NCI-H146 treated with DMSO at 0.1 percent for 48 hours (cell line): ENCODE data around the gene FAM83C.

Experiments used
- DNase-seq: peaks from one replicate; lab custom pipeline; 2025; ENCODE audit not compliant: unreplicated experiment; lab: John Stamatoyannopoulos, UW

The FAM83C gene

DNA sequence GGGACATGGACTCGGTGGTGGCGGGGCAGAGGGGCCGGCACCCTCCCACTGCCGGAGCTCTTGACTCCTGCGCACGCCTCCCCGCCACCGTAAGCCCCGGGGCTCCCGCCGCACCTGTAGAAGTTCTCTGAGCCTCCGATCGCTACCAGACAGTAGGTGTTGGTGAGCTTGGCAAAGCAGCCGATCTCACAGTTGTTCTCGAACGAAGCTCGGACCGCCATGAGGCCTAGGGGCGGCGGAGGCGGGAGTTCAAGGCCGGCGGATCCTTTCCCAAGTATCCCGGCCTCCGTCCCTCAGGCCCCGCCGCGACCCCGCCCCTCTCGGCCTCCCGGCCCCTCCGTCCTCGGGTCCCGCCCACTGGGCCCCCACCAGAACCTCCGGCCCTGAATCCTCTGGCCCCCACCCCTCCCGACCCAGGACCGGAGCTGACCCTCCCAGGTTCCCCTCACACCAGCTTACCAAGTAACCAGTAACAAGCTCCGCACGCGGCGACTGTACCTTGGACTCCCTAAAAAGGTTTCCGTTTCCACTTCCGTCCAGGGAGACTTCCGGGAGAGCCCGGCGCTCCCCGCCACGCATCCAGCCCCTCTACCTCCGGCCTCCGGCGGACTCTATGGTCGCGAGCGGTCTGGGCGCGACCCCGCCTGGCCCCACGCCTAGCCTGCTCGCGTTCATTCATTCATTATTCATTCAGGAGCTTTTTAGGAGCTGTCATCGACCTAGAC lies 7.8 kb downstream of the FAM83C start, which contains the start of gene EIF6:
TSS of gene EIF6 (minus strand) at position 506 of the 725 bp plus-strand sequence. CDS start at position 221, 285 bp downstream.
- DNase-seq, result peak; percentile 80

DNA sequence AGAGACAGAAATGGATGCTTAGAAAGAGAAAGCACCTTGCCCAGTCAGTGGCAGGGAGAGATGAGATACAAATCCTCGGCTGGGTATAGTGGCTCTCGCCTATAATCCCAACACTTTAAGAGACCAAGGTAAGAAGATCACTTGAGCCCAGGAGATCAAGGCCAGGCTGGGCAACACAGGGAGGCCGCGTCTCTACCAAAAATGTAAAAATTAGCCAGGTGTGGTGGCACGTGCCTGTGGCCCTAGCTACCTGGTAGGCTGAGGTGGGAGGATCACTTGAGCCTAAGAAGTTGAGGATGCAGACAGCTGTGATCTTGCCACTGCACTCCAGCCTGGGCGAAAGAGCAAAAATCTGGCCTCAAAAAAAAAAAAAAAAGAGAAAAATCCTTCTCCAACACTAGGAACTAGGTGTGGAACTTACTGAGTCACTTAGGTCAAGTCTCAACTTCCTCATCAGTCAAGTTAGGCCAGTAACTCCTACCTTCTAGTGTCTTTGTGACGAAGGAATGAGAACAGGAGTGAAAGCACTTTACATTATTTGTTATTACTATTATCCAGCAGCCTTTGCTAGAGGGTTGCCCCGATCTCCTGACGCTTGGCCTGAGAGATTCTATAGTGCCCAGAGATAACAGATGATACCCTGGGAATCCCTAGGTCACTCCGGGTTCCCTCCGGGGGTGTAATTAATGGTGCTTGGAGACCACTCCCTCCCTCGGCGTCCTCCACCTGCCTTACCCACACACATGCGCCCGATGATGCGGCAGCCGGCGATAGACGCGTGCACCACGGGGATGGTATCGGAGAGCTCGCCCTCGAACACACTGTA lies 8.6 kb downstream of the FAM83C start:
- peak; percentile 37 for DNase-seq

DNA sequence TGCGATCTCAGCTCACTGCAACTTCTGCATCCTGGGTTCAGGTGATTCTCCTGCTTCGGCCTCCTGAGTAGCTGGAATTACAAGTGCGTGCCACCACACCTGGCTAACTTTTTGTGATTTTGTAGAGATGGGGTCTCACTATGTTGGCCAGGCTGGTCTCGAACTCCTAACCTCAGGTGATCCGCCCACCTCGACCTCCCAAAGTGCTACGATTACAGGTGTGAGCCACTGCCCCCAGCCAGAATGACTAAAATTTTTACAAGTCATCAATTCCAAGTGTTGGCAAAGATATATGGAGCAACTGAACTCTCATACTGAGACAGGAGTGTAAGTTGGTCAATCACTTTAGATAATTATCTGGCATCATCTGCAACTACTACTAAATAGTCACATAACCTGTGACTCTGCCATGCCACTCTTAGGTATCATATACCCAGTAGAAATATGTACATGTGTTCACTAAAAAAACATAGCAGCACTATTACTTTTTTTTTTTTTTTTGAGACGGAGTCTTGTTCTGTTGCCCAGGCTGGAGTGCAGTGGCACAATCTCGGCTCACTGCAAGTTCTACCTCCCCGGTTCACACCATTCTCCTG lies 10.6 kb downstream of the FAM83C start:
- no peak for DNase-seq

DNA sequence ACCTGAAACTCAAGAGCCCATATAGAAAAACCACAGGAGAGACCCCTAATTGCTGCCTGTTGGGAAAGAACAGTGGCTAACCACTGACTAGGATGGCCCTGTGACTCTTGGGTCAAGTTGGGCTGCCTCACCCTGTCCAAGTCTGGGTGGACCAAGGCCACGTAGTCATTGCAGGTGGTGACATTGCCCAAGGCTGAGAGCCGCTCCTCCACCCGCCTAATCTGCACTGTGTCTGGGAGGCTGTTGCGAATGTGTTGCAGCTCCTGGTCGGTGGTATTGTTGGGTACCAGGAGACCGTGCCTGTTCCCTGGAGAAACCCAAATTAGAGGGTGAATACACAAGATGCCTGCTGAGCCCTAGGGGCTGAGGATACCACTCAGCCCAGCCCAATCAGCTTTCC lies 11.7 kb downstream of the FAM83C start:
- DNase-seq, result no peak

DNA sequence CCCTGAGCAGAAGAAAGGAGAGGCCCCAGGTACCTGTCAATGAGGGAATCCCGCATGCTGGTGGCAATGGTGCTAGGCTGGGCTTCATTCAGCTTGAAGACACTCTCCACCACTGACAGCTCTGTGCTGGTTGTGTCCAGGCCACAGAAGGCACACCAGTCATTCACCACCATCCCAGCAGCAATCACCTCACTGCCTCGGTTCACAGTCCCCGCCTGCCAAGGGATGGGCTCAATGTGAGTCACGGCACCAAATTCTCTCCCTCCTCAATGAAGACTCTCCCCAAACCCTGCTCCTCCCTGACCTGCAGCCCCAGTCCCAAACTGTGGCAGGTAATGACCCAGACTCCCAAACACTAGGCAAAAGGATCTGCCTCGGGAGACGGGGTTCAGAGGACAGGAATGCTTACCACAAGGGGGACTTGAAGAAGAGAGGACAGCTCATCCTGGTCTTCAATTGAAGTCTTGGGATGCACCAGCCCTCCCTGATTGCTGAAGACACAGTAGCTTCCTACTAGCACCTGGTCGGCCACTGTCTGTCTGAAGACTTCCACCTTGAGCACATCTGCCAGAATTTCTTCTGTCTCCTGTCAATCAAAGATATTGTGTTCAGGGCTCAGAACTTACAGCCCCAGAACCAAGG lies 12.6 kb downstream of the FAM83C start:
- DNase-seq, result no peak

DNA sequence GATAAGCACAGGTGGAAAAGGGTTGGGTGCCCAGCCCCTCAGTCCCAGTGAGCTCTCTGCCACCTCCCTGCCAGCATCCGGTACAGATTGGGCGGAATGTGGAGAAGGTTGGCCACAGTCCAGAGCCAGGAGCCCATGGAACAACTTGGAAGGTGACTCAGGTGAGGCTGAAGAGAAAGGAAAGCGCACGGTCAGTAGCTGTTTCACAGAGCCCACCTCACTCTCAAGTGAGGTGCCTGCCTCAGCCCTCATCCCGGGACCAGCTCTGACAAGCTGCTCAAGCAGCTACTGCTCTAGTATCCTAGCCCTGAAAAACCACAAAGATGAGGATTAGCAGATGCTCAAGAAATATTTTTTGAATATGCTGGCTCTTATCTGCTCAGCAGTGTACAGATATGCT lies 13.2 kb downstream of the FAM83C start:
- no peak for DNase-seq

DNA sequence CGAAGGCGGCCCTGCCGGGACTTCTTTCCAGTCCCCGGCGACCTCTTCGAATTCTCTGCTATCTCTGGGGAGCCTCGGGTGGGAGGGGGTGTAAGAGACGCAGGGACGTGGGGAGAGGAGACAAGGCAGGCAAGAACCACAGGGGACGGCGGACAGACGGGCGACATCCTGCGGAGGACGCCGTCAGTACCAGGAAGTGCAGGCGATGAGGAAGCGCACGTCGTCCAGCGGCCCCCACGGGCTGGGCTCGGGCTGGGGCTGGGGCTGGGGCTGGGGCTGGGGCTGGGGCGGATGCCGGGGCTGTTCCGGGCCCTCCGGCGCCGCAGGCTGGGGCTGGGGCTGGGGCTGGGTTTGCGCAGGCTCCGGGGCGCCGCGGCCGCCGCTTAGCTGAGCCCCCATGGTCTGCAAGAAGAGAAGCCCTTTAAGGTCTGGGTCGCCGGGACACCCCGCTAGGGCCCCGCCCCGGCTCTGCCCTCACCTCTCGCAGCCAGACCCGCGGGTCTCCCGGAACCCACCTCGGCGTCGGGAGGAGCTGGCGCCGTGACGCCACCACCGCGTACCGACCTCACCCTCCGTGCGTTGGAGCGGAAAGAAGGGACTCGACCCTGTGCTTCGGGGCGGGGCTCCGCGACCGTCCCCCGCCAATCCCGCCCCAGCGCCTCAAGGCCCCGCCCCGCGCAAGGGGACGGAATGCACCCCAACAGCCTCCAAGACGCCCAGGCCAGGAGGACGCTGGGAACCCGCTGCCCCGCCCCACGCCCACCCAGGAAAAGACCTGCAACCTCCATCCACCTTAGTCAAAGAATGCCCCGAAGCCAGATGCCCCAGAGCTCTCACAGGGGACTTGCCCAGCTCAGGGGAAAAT lies 14.5 kb downstream of the FAM83C start, which contains the start of gene MMP24OS:
TSS of gene MMP24OS (minus strand) at position 592 of the 865 bp plus-strand sequence. CDS start at position 399, 193 bp downstream.
- peak; percentile 72 for DNase-seq

DNA sequence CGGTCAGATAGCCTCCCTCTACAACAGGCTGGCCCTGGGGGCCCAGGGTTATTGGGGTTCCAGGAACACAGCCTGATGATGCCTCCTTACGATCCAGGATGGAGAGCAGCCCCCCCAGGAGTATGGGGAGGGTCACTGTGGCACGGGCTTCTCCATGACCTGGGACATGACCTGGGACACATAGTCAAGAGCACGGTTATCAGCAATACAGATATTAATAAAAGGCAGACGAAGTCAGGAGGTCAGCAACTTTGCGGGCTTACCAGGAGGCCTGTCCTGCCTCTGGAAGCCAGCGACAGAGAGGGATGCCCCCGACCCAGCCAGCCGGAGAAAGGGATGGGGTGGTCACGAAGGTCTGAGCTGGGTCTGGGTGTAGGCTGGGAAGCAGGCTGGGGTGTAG lies 15.1 kb downstream of the FAM83C start:
- DNase-seq, result no peak

DNA sequence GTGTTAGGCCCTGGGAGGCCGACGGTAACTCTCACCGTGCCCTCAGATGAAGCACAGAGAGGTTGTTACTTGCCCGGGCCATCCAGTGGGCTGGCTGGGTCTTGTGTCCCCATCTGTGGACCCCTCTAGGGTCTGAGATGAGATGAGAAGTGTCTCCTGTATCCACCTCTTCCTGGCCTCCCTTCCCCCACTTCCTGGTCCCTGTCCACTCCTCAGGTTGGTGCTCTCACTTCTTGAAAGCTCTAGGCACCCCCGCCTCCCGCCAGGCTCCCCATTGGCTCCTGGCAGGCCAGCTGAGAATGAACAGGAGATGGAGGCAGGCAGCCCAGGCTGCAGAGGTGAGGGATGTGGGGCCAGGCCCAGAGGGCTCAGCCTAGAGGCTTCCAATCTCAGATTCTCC lies 15.8 kb downstream of the FAM83C start:
- no peak for DNase-seq

DNA sequence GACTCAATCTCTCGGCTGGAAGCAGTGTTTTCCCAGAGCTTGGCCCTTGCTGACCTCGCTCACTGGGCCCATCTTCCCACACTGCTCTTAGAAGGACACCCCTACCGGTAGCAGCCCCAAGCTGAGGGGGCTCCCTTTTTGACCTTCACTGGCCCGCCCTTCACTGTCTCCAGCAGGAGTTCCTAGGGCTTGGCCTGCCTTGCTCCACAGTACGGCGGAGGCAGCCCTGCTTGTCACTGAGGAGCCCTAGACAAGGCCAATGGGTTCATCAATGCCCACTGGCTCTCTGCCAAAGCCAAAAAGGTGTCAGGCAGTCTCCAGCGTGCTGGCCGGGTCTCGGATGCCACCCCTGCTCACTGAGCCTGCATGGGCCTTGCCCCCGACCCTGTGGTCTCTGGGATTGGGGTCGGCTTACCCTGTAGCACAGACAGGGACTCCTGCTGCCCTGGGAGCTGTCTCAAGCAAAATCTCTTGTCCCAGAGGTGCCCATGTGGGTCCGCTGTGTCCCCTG lies 16.4 kb downstream of the FAM83C start:
- DNase-seq, result no peak

DNA sequence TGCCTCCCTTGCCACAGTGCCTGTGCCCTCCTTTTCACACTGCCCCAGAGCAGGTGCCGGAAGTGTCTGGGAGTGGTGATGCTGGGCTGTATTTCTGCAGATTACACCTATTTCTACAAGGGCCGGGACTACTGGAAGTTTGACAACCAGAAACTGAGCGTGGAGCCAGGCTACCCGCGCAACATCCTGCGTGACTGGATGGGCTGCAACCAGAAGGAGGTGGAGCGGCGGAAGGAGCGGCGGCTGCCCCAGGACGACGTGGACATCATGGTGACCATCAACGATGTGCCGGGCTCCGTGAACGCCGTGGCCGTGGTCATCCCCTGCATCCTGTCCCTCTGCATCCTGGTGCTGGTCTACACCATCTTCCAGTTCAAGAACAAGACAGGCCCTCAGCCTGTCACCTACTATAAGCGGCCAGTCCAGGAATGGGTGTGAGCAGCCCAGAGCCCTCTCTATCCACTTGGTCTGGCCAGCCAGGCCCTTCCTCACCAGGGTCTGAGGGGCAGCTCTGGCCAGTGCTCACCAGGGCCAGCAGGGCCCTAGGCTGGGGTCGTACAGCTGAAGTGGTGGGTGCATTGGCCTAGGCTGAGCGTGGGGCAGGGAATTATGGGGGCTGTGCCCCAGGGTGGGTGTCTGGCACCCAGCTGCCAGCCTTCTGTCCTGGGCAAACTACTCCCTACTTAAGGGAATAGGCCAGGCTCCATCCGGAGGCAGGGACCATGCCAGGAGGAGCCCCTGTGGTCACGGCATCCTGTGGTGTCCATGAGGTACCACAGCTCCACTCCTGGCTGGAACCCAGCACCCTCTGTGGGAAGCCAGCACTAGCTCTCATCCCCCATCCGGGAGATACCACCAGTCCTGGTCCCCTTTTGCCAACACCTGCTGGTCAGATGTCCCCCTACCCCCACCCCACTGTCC lies 17.8 kb downstream of the FAM83C start:
- DNase-seq, result no peak

DNA sequence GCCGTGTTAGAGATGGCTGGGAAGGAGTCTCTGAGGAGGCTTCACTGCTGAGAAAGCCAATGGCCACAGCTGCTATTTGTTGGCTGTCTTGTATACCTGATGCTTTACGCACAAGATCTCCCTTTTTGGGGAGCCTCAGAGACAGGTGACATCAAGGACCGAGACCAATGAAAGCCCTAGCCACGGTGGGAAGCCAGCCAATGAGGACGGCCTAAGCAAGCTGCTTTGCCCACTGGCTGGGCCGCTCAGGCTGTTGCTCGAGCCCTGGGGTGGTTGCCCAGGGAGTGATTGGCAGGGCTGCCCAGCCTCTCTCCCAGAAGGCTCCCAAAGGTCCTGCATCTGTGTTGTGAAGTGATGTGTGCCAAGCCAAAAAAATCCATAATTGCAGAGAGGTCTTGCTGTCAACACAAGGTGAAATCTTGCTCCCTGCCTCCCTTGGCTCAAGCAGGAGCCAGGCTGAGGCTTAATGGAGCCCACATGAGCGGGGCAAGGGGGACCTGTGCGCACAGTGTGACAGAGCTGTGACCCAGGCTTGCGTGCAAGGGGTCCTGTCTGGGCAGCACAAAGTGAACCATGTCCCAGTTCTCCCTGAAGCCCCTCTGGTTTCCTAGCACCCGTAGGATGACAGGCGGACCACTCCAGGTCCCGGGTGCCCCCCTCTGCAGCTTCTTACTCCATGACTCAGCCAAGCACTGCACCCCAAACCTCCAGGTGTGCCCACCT lies 18.6 kb downstream of the FAM83C start:
- no peak for DNase-seq

DNA sequence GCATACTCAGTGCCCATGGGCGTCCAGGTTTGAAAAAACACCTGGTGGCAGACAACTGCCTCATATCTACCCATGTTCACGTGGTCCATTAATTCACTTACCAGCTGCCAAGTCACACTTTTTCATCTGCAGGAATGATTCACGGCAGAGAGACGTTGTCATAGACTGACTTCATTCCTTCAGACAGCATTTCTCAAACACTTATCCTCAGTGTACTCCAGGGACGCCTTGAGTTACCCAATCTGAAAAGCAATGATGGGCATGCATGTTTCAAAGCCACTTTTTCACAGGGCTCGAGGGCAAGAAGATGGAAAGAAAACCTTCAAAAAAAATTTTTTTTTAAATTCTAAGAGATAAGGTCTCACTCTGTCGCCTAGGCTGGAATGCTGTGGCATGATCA lies 20.3 kb downstream of the FAM83C start:
- DNase-seq, result no peak

DNA sequence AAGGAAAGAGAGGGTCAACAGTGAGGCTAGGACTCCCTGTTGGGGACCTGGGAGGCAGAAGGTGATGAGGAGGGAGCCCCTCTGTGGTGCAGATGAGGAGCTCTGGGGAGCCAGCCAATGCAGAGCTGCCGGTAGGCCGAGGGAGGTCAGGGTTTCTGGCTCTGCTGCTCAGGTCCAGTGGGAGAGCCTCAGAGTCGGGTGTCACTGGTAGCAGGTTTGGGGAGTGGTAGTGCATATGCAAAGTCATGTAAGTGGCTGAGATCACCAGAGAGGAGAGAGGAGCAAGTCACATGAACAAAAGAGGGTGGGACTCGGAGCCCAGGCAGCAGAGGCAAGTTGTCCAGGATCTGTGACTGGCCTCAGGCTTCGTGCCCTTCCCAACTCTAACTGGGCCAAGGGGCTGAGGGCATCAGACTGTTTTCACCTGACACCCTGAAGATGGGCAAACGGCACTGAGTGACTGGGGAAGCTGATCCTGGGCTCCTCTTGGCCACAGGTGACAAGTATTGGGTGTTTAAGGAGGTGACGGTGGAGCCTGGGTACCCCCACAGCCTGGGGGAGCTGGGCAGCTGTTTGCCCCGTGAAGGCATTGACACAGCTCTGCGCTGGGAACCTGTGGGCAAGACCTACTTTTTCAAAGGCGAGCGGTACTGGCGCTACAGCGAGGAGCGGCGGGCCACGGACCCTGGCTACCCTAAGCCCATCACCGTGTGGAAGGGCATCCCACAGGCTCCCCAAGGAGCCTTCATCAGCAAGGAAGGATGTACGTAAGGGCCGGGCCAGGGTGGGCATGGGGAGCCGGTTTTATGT lies 20.9 kb downstream of the FAM83C start:
- no peak for DNase-seq

DNA sequence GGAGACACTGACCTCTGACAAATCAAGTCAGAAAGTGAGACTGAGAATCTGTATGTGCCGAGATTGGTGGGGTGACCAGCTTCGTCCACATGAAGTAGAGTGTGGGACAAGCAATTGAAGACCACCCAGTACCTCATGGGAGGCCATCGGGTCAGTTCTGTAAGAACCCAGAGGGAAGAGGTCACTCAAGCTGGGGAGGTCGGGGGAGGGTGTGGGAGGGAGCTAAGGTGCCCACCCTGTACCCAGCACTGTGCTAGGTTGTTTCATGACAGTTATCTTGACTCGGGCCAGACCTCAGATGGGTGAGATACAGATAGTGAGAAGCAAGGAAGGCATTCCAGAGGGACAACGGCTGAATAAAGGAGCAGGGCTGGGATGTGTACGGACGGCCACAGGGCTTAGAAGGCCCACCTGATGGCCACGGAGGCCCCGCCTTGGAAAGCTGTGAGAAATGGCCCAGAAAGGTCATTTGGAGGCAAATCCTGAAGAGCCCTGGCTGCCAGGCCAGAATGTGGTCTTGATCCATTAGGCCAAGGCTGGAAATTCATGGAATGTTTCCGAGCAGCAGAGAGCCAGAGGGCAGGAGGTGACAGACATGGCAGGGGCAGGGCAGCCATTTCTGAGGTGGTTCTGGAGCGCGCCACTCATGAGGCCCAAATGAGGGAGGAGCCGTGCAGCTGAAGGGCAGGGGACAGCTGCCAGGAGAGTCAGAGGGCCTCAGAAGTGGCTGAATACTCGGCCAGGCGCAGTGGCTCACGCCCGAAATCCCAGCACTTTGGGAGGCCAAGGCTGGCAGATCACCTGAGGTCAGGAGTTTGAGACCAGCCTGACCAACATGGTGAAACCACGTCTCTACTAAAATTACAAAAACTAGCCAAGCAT lies 22.0 kb downstream of the FAM83C start:
- no peak for DNase-seq

DNA sequence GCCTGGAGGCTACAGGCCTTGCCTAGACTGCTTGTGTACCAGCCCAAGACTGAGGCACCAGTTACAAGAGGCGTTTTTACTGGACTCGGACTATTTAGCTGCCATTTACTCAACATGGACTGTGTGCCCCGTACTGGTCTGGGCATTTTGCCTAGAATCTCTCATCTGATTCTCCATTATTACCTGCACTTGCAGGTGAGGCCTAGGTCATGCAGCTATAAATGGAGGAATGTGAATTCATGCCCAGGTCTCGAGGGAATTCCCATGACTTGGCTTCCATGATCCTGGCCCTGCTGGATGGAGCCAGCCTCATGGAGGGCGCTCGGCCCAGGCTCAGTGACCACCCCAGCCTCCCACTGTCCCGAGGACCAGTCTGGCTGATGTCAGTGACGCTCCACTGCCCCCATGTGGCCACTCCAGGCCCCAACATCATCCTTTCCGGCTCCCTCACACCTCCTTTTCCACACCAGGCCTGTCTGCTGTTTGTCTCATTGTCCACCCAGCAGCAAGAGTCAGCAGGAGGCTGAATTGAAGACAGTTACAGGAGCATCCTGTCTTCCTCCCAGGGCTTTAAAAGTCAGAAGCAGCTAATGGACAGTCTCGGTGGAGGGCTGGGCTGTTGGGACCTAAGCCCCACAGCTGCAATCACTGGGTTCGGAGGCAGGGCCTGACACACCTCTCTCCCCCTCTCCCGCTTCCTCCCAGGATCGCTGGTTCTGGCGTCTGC lies 23.0 kb downstream of the FAM83C start:
- DNase-seq, result peak; percentile 20
